WERI-Rb-1 (cell line): Measurements from ENCODE around the gene SNAI1.
"Not testable (repeated sequence)": the region's sequence is repeated elsewhere in the genome, so short reads cannot be mapped to it uniquely, and the experiment has no call there.

ENCODE experiments used
- DNase-seq: peaks from one replicate; pipeline ENCODE4 v3.0.0-alpha.2; 2020
- H3K27ac ChIP-seq: fragments of 250-450 bp; sonication (Bioruptor Pico); 2 replicates; pipeline ENCODE4 v1.5.1; 2020; ENCODE audit warnings: mild to moderate bottlenecking, moderate library complexity
- H3K27me3 ChIP-seq: fragments of 250-450 bp; sonication (Bioruptor Pico); 2 replicates; pipeline ENCODE4 v1.5.1; 2021; ENCODE audit warnings: mild to moderate bottlenecking, low read depth, moderate library complexity; ENCODE audit not compliant: insufficient read depth, severe bottlenecking
- H3K36me3 ChIP-seq: fragments of 250-450 bp; sonication (Bioruptor Pico); 2 replicates; pipeline ENCODE4 v1.5.1; 2020; ENCODE audit warnings: mild to moderate bottlenecking, moderate library complexity
- H3K4me3 ChIP-seq: 2 replicates; pipeline ENCODE4 v1.5.1; 2011; ENCODE audit warnings: low read depth, mild to moderate bottlenecking, control low read depth, low read length
- H3K9me3 ChIP-seq: fragments of 250-450 bp; sonication (Bioruptor Pico); 2 replicates; pipeline ENCODE4 v1.5.1; 2021; ENCODE audit warnings: mild to moderate bottlenecking, moderate library complexity; ENCODE audit not compliant: severe bottlenecking
- CTCF ChIP-seq: IDR thresholded peaks from 2 replicates; pipeline ENCODE4 v1.5.1; 2011; ENCODE audit warnings: low read depth, mild to moderate bottlenecking, control low read depth, inconsistent platforms, low read length

Gene SNAI1

GRCh38 chr20:49993301-49993751 is 10.5 kb downstream of the SNAI1 start:
- Histone ChIP-seq H3K36me3 (peaks cover 12% of the 10 kb centered on the region), H3K27me3 (no peaks in the 10 kb centered on the region), H3K27ac (no peak overlapping the region), H3K9me3 (no peaks in the 10 kb centered on the region), H3K4me3 (no peak overlapping the region)
- no peak for DNase-seq
- TF ChIP-seq CTCF: no peak

- no peaks in the 10 kb centered on the region for H3K27me3 ChIP-seq
Measured at GRCh38 chr20:49995586-49995985, 12.8 kb downstream of the SNAI1 start.

GRCh38 chr20:49998478-49999188 is 15.9 kb downstream of the SNAI1 start:
- H3K27ac ChIP-seq, H3K4me3 ChIP-seq, DNase-seq, H3K36me3 ChIP-seq, H3K27me3 ChIP-seq, H3K9me3 ChIP-seq: not testable (repeated sequence)

More at GRCh38 chr20:49995586-49995985, 12.8 kb downstream of the SNAI1 start:
- H3K36me3 ChIP-seq: no peaks in the 10 kb centered on the region
- DNase-seq: no peak
- no peak overlapping the region for H3K27ac ChIP-seq
- H3K9me3 ChIP-seq: no peaks in the 10 kb centered on the region
- TF ChIP-seq CTCF: no peak
- no peak overlapping the region for H3K4me3 ChIP-seq

- no peak overlapping the region for H3K4me3 ChIP-seq
- H3K27me3 ChIP-seq: no peaks in the 10 kb centered on the region
- no peaks in the 10 kb centered on the region for H3K9me3 ChIP-seq
- no peaks in the 10 kb centered on the region for H3K36me3 ChIP-seq
- no peak for DNase-seq
- no peak for TF ChIP-seq CTCF
- no peak overlapping the region for H3K27ac ChIP-seq
Measured at GRCh38 chr20:49999329-49999728, 16.5 kb downstream of the SNAI1 start.

DNA sequence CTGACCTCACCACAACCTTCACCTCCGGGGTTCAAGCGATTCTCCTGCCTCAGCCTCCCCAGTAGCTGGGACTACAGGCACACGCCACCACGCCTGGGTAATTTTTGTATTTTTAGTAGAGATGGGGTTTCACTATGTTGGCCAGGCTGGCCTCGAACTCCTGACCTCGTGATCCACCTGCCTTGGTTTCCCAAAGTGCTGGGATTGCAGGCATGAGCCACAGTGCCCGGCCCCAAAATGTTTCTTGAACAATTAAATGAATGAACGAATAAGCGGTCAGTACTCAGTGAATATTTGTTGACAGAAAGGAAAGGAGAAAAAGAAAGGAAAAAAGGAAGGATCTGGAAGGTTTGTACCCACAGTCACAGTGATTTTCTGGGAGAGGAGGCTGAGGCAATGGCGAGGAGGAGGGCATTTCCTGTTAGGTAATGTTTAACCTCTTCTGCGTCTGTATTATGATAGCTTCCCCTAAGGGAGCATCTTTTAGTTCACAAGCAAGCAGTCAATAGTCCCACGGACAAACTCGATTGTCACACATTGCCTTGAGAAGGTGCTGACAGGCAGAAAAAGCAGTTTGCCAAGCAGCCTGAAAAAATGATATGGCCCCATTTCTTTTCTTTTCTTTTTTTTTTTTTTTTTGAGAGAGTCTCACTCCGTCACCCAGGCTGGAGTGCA is 17.9 kb downstream of the SNAI1 start:
- not testable (repeated sequence) for H3K27ac ChIP-seq, DNase-seq, H3K4me3 ChIP-seq, H3K27me3 ChIP-seq, H3K9me3 ChIP-seq, H3K36me3 ChIP-seq

GRCh38 chr20:50001784-50002311 is 19.1 kb downstream of the SNAI1 start:
- DNase-seq: no peak
- H3K4me3 ChIP-seq: no peak overlapping the region
- no peaks in the 10 kb centered on the region for H3K27me3 ChIP-seq
- H3K36me3 ChIP-seq: no peaks in the 10 kb centered on the region
- no peaks in the 10 kb centered on the region for H3K9me3 ChIP-seq
- no peak overlapping the region for H3K27ac ChIP-seq
- no peak for TF ChIP-seq CTCF
